ENCODE results near the gene ABHD17A. TPM values are rescaled to one million over a fixed set of nuclear protein-coding genes. Genes with fewer than 3 reads are reported as not detected.

The ABHD17A gene
- total RNA-seq, 3 donors from 2014 or later, result 62.4 to 81.3 (median 76.0) TPM

GRCh38 chr19:1833540-1833939 is 51.8 kb downstream of the ABHD17A start:
- Histone ChIP-seq H3K9me3 (no peaks in the 10 kb centered on the region), H3K27me3 (no peaks in the 10 kb centered on the region), H3K4me1 (peaks cover 0 to 4% of the 10 kb centered on the region in 2 donors), H3K27ac (peak overlapping the region in 1 of 2 donors; percentile 14), H3K36me3 (no peaks in the 10 kb centered on the region), H3K4me3 (no peak overlapping the region)
- TF ChIP-seq POLR2AphosphoS5 (IDR thresholded peaks at IDR 0.05) (no peak), POLR2A (IDR thresholded peaks at IDR 0.05) (no peak)
- TF ChIP-seq, protein P1, sequence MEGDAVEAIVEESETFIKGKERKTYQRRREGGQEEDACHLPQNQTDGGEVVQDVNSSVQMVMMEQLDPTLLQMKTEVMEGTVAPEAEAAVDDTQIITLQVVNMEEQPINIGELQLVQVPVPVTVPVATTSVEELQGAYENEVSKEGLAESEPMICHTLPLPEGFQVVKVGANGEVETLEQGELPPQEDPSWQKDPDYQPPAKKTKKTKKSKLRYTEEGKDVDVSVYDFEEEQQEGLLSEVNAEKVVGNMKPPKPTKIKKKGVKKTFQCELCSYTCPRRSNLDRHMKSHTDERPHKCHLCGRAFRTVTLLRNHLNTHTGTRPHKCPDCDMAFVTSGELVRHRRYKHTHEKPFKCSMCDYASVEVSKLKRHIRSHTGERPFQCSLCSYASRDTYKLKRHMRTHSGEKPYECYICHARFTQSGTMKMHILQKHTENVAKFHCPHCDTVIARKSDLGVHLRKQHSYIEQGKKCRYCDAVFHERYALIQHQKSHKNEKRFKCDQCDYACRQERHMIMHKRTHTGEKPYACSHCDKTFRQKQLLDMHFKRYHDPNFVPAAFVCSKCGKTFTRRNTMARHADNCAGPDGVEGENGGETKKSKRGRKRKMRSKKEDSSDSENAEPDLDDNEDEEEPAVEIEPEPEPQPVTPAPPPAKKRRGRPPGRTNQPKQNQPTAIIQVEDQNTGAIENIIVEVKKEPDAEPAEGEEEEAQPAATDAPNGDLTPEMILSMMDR (IDR thresholded peaks at IDR 0.05), result no peak
- intact Hi-C loops (cut with DNase I; ENCODE audit: low total_unique reads), result no loop called here
- no peak for DNase-seq (ENCODE audit: low spot score in 2 of 2)

GRCh38 chr19:1832046-1832663 is 53.1 kb downstream of the ABHD17A start:
- no peaks in the 10 kb centered on the region for H3K9me3 ChIP-seq
- no peak overlapping the region for H3K27ac ChIP-seq
- H3K36me3 ChIP-seq, result no peaks in the 10 kb centered on the region
- intact Hi-C loops (cut with DNase I; ENCODE audit: low total_unique reads), result no loop called here
- TF ChIP-seq POLR2AphosphoS5 (IDR thresholded peaks at IDR 0.05), result no peak
- TF ChIP-seq POLR2A (IDR thresholded peaks at IDR 0.05), result no peak
- TF ChIP-seq, protein P1 (IDR thresholded peaks at IDR 0.05), result no peak
- no peak for DNase-seq (ENCODE audit: low spot score in 2 of 2)
- H3K27me3 ChIP-seq, result no peaks in the 10 kb centered on the region
- H3K4me1 ChIP-seq, result peaks cover 0 to 4% of the 10 kb centered on the region in 2 donors
- no peak overlapping the region for H3K4me3 ChIP-seq

- H3K36me3 ChIP-seq, result no peaks in the 10 kb centered on the region
- DNase-seq (ENCODE audit: low spot score in 2 of 2), result no peak
- intact Hi-C loops (cut with DNase I; ENCODE audit: low total_unique reads), result no loop called here
These were observed 54.3 kb downstream of the ABHD17A start for GRCh38 chr19:1830978-1831377.

GRCh38 chr19:1830568-1830967 is 54.7 kb downstream of the ABHD17A start:
- H3K4me3 ChIP-seq, result no peak overlapping the region
- H3K27ac ChIP-seq, result no peak overlapping the region
- H3K36me3 ChIP-seq, result no peaks in the 10 kb centered on the region
- no peaks in the 10 kb centered on the region for H3K27me3 ChIP-seq
- TF ChIP-seq, protein P1 (IDR thresholded peaks at IDR 0.05), result no peak
- TF ChIP-seq POLR2AphosphoS5 (IDR thresholded peaks at IDR 0.05), result no peak
- TF ChIP-seq POLR2A (IDR thresholded peaks at IDR 0.05), result no peak
- DNase-seq (ENCODE audit: low spot score in 2 of 2), result no peak
- H3K4me1 ChIP-seq, result peaks cover 0 to 8% of the 10 kb centered on the region in 2 donors
- intact Hi-C loops (cut with DNase I; ENCODE audit: low total_unique reads), result no loop called here
- no peaks in the 10 kb centered on the region for H3K9me3 ChIP-seq

More at GRCh38 chr19:1830978-1831377, 54.3 kb downstream of the ABHD17A start:
- Histone ChIP-seq H3K27ac (no peak overlapping the region), H3K27me3 (no peaks in the 10 kb centered on the region), H3K4me3 (no peak overlapping the region), H3K4me1 (peaks cover 0 to 6% of the 10 kb centered on the region in 2 donors), H3K9me3 (no peaks in the 10 kb centered on the region)
- TF ChIP-seq, protein P1 (IDR thresholded peaks at IDR 0.05), result no peak
- TF ChIP-seq POLR2AphosphoS5 (IDR thresholded peaks at IDR 0.05), result no peak

GRCh38 chr19:1829958-1830357 is 55.3 kb downstream of the ABHD17A start:
- intact Hi-C loops (cut with DNase I; ENCODE audit: low total_unique reads), result no loop called here
- no peak for DNase-seq (ENCODE audit: low spot score in 2 of 2)
- no peak for TF ChIP-seq POLR2A (IDR thresholded peaks at IDR 0.05)
- TF ChIP-seq, protein P1 (IDR thresholded peaks at IDR 0.05), result no peak
- TF ChIP-seq POLR2AphosphoS5 (IDR thresholded peaks at IDR 0.05), result no peak
- Histone ChIP-seq H3K4me3 (no peak overlapping the region), H3K27me3 (no peaks in the 10 kb centered on the region), H3K27ac (no peak overlapping the region), H3K4me1 (peaks cover 0 to 8% of the 10 kb centered on the region in 2 donors), H3K9me3 (no peaks in the 10 kb centered on the region), H3K36me3 (no peaks in the 10 kb centered on the region)
